SK-N-SH (cell line): ENCODE results near the gene DUSP1. TPM values are rescaled to one million over a fixed set of nuclear protein-coding genes. Genes with fewer than 3 reads are reported as not detected.

Experiments
- CTCF ChIA-PET: fragments of 300-600, 350-600 bp; formaldehyde crosslinking; extraction: SDS; loops from one replicate; lab custom pipeline; 2021; lab: Yijun Ruan, JAX
- POLR2A ChIA-PET: fragments of 350-600 bp; sonication (Branson Sonifier 250); formaldehyde crosslinking; extraction: SDS; loops from one replicate; lab custom pipeline; 2020; ENCODE audit warnings: antibody characterized with exemption, inconsistent platforms; lab: Yijun Ruan, JAX
- DNase-seq: peaks from one replicate; pipeline ENCODE4 v3.0.0; 2012
- H2AFZ ChIP-seq: fragments of 200-600 bp; sonication (generic); 2 replicates; pipeline ENCODE4 v1.8.1; 2016; ENCODE audit warnings: antibody characterized with exemption, mild to moderate bottlenecking, low read depth
- H3F3A ChIP-seq: fragments of 200-600 bp; sonication (generic); replicated peaks from 2 replicates; pipeline ENCODE3; 2016; ENCODE audit warnings: antibody characterized with exemption, mild to moderate bottlenecking; ENCODE audit not compliant: insufficient read depth
- H3K27ac ChIP-seq, 2 experiments: fragments of 200-500 bp in 1 of 2; fragments of 200-600 bp in 1 of 2; sonication (Bioruptor generic) in 1 of 2; sonication (generic), shearing (Covaris generic) in 1 of 2; 2 replicates each; pipeline versions ENCODE4 v1.5.1 to v1.6.1; 2014 to 2016; ENCODE audit warnings: low read depth in 2 of 2, inconsistent platforms in 1 of 2, low read length in 1 of 2, mild to moderate bottlenecking in 1 of 2, mixed read lengths in 1 of 2
- H3K27me3 ChIP-seq: fragments of 200-600 bp; sonication (generic), shearing (Covaris generic); 2 replicates; pipeline ENCODE4 v1.6.1; 2016; ENCODE audit warnings: mixed run types; ENCODE audit not compliant: insufficient read depth
- H3K36me3 ChIP-seq, 2 experiments: fragments of 200-500 bp in 1 of 2; fragments of 200-600 bp in 1 of 2; sonication (Bioruptor generic) in 1 of 2; sonication (generic) in 1 of 2; replicated peaks in 1 of 2; 2 replicates each; pipeline versions ENCODE3 to v1.5.1; 2014 to 2016; ENCODE audit warnings: low read length in 1 of 2, mild to moderate bottlenecking in 1 of 2; ENCODE audit not compliant: insufficient read depth in 2 of 2, control insufficient read depth in 1 of 2
- H3K4me1 ChIP-seq, 2 experiments: fragments of 200-500 bp in 1 of 2; fragments of 200-600 bp in 1 of 2; sonication (Bioruptor generic) in 1 of 2; sonication (generic), shearing (Covaris generic) in 1 of 2; 2 replicates each; pipeline versions ENCODE4 v1.5.1 to v1.6.1; 2014 to 2016; ENCODE audit warnings: low read depth in 1 of 2, low read length in 1 of 2, mixed run types in 1 of 2; ENCODE audit not compliant: insufficient read depth in 2 of 2, control insufficient read depth in 1 of 2
- H3K4me2 ChIP-seq: fragments of 200-600 bp; sonication (generic), shearing (Covaris generic); 2 replicates; pipeline ENCODE4 v1.6.1; 2017; ENCODE audit warnings: mixed run types
- H3K4me3 ChIP-seq, 2 experiments: fragments of 200-500 bp in 1 of 2; fragments of 200-600 bp in 1 of 2; sonication (Bioruptor generic) in 1 of 2; sonication (generic), shearing (Covaris generic) in 1 of 2; 2 replicates each; pipeline versions ENCODE4 v1.5.1 to v1.8.1; 2014 to 2016; ENCODE audit warnings: low read depth in 2 of 2, inconsistent platforms in 1 of 2, low read length in 1 of 2, mild to moderate bottlenecking in 1 of 2, mixed read lengths in 1 of 2, moderate library complexity in 1 of 2
- H3K79me2 ChIP-seq: fragments of 200-600 bp; sonication (generic); 2 replicates; pipeline ENCODE4 v1.8.1; 2017; ENCODE audit warnings: mild to moderate bottlenecking; ENCODE audit not compliant: insufficient read depth
- H3K9ac ChIP-seq: fragments of 200-600 bp; sonication (generic); 2 replicates; pipeline ENCODE4 v1.6.1; 2017; ENCODE audit warnings: mixed run types
- H3K9me2 ChIP-seq: fragments of 200-600 bp; sonication (generic); 2 replicates; pipeline ENCODE4 v1.6.1; 2017; ENCODE audit warnings: mixed run types
- H3K9me3 ChIP-seq: fragments of 200-600 bp; sonication (generic); 2 replicates; pipeline ENCODE4 v1.6.1; 2017; ENCODE audit warnings: mixed run types, mild to moderate bottlenecking, moderate library complexity
- H4K20me1 ChIP-seq: fragments of 200-600 bp; sonication (generic); 2 replicates; pipeline ENCODE4 v1.6.1; 2017; ENCODE audit warnings: mild to moderate bottlenecking, mixed run types; ENCODE audit not compliant: insufficient read depth
- CTCF ChIP-seq: fragments of 200-600 bp; sonication (generic); IDR thresholded peaks from 2 replicates; pipeline ENCODE4 v1.6.1; 2017; ENCODE audit warnings: antibody characterized with exemption, mild to moderate bottlenecking, moderate library complexity
- EZH2phosphoT487 ChIP-seq: fragments of 200-600 bp; sonication (generic); IDR thresholded peaks from 2 replicates; pipeline ENCODE4 v1.6.1; 2017; ENCODE audit warnings: low read depth, mixed run types, mild to moderate bottlenecking, antibody characterized with exemption, moderate library complexity, borderline replicate concordance
- FOXM1 ChIP-seq: IDR thresholded peaks from 2 replicates; pipeline ENCODE4 v1.4.0; 2012; ENCODE audit warnings: low read depth, mild to moderate bottlenecking
- GATA2 ChIP-seq: sonication (generic); formaldehyde crosslinking; IDR thresholded peaks from 2 replicates; pipeline ENCODE4 v1.5.0; 2020; ENCODE audit warnings: mild to moderate bottlenecking, missing genetic modification reagents
- JUND ChIP-seq: IDR thresholded peaks from 2 replicates; pipeline ENCODE4 v1.4.0; 2012
- PBX3 ChIP-seq: IDR thresholded peaks from 2 replicates; pipeline ENCODE4; 2012
- POLR2AphosphoS5 ChIP-seq: IDR thresholded peaks from 2 replicates; pipeline ENCODE4 v1.6.1; 2012; ENCODE audit warnings: low read depth, low read length
- RAD21 ChIP-seq: IDR thresholded peaks from 2 replicates; pipeline ENCODE4 v1.6.1; 2012; ENCODE audit warnings: mild to moderate bottlenecking, low read length
- RCOR1 ChIP-seq: fragments of 150-350 bp; IDR thresholded peaks from 2 replicates; pipeline ENCODE4 v1.6.1; 2017; ENCODE audit warnings: antibody characterized with exemption, low read length
- REST ChIP-seq: IDR thresholded peaks from 2 replicates; pipeline ENCODE4 v1.6.1; 2012; ENCODE audit warnings: mild to moderate bottlenecking, low read depth, low read length, moderate library complexity
- RFX5 ChIP-seq: IDR thresholded peaks from 2 replicates; pipeline ENCODE4 v1.6.1; 2012; ENCODE audit warnings: mild to moderate bottlenecking, improper control_type of control experiment, low read length
- RXRA ChIP-seq: IDR thresholded peaks from 2 replicates; pipeline ENCODE4 v1.4.0; 2012; ENCODE audit warnings: low read depth, mild to moderate bottlenecking, borderline replicate concordance
- SMC3 ChIP-seq: IDR thresholded peaks from 2 replicates; pipeline ENCODE4 v1.6.1; 2012; ENCODE audit warnings: low read depth, low read length, improper control_type of control experiment
- TAF1 ChIP-seq: IDR thresholded peaks from 2 replicates; pipeline ENCODE4 v1.6.1; 2012; ENCODE audit warnings: low read depth, mild to moderate bottlenecking, low read length, moderate library complexity, borderline replicate concordance
- TCF12 ChIP-seq: IDR thresholded peaks from 2 replicates; pipeline ENCODE4 v1.4.0; 2012
- TEAD4 ChIP-seq: IDR thresholded peaks from 2 replicates; pipeline ENCODE4 v1.4.0; 2012; ENCODE audit warnings: mild to moderate bottlenecking, borderline replicate concordance; ENCODE audit not compliant: insufficient read depth
- USF1 ChIP-seq: IDR thresholded peaks from 2 replicates; pipeline ENCODE4 v1.4.0; 2012; ENCODE audit warnings: low read depth, borderline replicate concordance
- USF2 ChIP-seq: fragments of 150-350 bp; IDR thresholded peaks from 2 replicates; pipeline ENCODE4 v1.6.1; 2017; ENCODE audit warnings: antibody characterized with exemption, low read length, low read depth, borderline replicate concordance
- YY1 ChIP-seq: IDR thresholded peaks from 2 replicates; pipeline ENCODE4 v1.4.0; 2012; ENCODE audit warnings: low read depth, mild to moderate bottlenecking
- ZBTB33 ChIP-seq: IDR thresholded peaks from 2 replicates; pipeline ENCODE4 v1.4.0; 2012; ENCODE audit warnings: low read depth, borderline replicate concordance
- WGBS: methylation state at CpG from one replicate; pipeline ENCODE4 v1.1.6; 2017; ENCODE audit warnings: low lambda C conversion rate; 5-methylcytosine and 5-hydroxymethylcytosine counted together
- polyA plus RNA-seq, 3 experiments: library from polyadenylated mRNA; depleted of rRNA; stranded (reverse); fragments of >200 nt; gene quantifications; 2 replicates each; pipeline ENCODE4 v1.2.3, GENCODE V29; 2012

The DUSP1 gene
- polyA plus RNA-seq, 1 of the 3 experiments (the other 2 are of a cell fraction), result 455 TPM

GRCh38 chr5:172769342-172769615, 1.7 kb downstream of the DUSP1 start:
- H3F3A ChIP-seq, result peaks cover 77% of the 10 kb centered on the region
- DNase-seq, result no peak
- peak overlapping the region; percentile 25 to 100; a peak in 3 of 4 replicates for H3K27ac ChIP-seq
- no peak overlapping the region for H2AFZ ChIP-seq
- TF ChIP-seq ZBTB33 (no peak), RXRA (no peak), TEAD4 (no peak), YY1 (no peak), CTCF (no peak), RAD21 (no peak), REST (no peak), USF1 (no peak), RCOR1 (no peak), SMC3 (no peak), JUND (no peak), TCF12 (no peak), PBX3 (no peak), EZH2phosphoT487 (no peak), TAF1 (no peak), RFX5 (no peak), POLR2AphosphoS5 (no peak), USF2 (no peak), FOXM1 (no peak), GATA2 (CRISPR knock-in tag) (no peak)
- TF ChIP-seq, all 33 proteins: peak for 0
- CTCF ChIA-PET, result interaction anchor here (1.0 to 5.9 kb wide), 7 partner anchors 8 to 290 kb away, joined by 3 to 113 read pairs (median 9); no protein-coding TSS in a partner anchor
- Histone ChIP-seq H3K4me1 (peaks cover 23 to 46% of the 10 kb centered on the region in 2 experiments), H3K4me2 (peak overlapping the region; percentile 95), H3K4me3 (peak overlapping the region; percentile 89 to 93), H3K79me2 (peaks cover 43% of the 10 kb centered on the region), H4K20me1 (peaks cover 51% of the 10 kb centered on the region), H3K9ac (peak overlapping the region; percentile 96), H3K9me2 (no peaks in the 10 kb centered on the region), H3K9me3 (no peaks in the 10 kb centered on the region), H3K36me3 (peaks cover 21 to 29% of the 10 kb centered on the region in 2 experiments), H3K27me3 (no peaks in the 10 kb centered on the region)
- 28% methylated on average over 2 of the region's 2 CpGs for WGBS
- POLR2A ChIA-PET, result no interaction called here
